Testis (tissue), 2 donors: ENCODE data around the gene IL23R.
"Not testable (repeated sequence)": the region's sequence is repeated elsewhere in the genome, so short reads cannot be mapped to it uniquely, and the experiment has no call there.

Experiments used
- POLR2A ChIP-seq: fragments of 450-650 bp; IDR thresholded peaks from one replicate; pipeline ENCODE4 v1.6.1; 2017; ENCODE audit warnings: antibody characterized with exemption, mild to moderate bottlenecking, moderate library complexity
- TF ChIP-seq, protein P1 (sequence below), 3 experiments: fragments of 450-650 bp in 2 of 3; fragments of 200-600 bp in 1 of 3; sonication (generic) in 1 of 3; IDR thresholded peaks; one replicate each; pipeline ENCODE4 v1.5.1; 2016 to 2019; ENCODE audit warnings: antibody characterized with exemption in 3 of 3, mild to moderate bottlenecking in 2 of 3, moderate library complexity in 1 of 3

DNA sequence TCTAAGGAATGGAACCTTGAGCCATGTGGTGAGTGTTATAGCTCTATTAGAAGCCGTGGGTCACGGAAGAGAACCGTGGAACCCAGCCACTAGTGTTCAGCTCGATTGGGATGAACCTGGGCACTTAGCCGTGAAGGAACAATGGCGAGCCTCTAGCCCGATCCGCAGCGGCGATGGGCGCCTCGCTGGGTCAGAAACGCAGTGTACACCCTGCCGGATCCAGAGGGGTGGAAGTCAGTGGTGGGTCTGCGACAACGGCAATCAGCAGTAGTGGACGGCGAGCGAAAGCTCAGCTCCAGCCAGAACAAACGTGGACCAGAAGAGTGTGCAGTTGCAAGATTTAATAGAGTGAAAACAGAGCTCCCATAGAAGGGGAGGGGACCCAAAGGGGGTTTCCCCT, 18.3 kb upstream of the IL23R start:
- TF ChIP-seq, protein P1, sequence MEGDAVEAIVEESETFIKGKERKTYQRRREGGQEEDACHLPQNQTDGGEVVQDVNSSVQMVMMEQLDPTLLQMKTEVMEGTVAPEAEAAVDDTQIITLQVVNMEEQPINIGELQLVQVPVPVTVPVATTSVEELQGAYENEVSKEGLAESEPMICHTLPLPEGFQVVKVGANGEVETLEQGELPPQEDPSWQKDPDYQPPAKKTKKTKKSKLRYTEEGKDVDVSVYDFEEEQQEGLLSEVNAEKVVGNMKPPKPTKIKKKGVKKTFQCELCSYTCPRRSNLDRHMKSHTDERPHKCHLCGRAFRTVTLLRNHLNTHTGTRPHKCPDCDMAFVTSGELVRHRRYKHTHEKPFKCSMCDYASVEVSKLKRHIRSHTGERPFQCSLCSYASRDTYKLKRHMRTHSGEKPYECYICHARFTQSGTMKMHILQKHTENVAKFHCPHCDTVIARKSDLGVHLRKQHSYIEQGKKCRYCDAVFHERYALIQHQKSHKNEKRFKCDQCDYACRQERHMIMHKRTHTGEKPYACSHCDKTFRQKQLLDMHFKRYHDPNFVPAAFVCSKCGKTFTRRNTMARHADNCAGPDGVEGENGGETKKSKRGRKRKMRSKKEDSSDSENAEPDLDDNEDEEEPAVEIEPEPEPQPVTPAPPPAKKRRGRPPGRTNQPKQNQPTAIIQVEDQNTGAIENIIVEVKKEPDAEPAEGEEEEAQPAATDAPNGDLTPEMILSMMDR (IDR thresholded peaks at IDR 0.05) = not testable (repeated sequence)
- not testable (repeated sequence) for TF ChIP-seq POLR2A
